AG09309 (cell line): ENCODE data around the gene LGR6.
A peak's percentile ranks its signal among the peaks of the same experiment; 100 is the strongest.

Source experiments
- DNase-seq: peaks from one replicate; pipeline ENCODE4 v3.0.0-alpha.2; 2010; ENCODE audit warnings: low read depth
- H3K4me3 ChIP-seq: 2 replicates; pipeline ENCODE4 v1.5.1; 2011; ENCODE audit warnings: mild to moderate bottlenecking, low read depth, low read length, moderate library complexity; ENCODE audit not compliant: control insufficient read depth
- CTCF ChIP-seq: IDR thresholded peaks from 2 replicates; pipeline ENCODE4 v1.5.1; 2011; ENCODE audit warnings: mild to moderate bottlenecking, low read depth, low read length, inconsistent platforms; ENCODE audit not compliant: insufficient read depth, control insufficient read depth; ENCODE audit errors: missing control alignments

Gene LGR6

GRCh38 chr1:202207292-202207691 is 13.7 kb downstream of the LGR6 start:
- DNase-seq = peak; percentile 16
- TF ChIP-seq CTCF = no peak
- no peak overlapping the region for H3K4me3 ChIP-seq

- no peak for DNase-seq
- TF ChIP-seq CTCF = no peak
- H3K4me3 ChIP-seq = no peak overlapping the region
Observed at GRCh38 chr1:202208351-202208857, 14.8 kb downstream of the LGR6 start.

- no peak for DNase-seq
- no peak overlapping the region for H3K4me3 ChIP-seq
- TF ChIP-seq CTCF = peak; percentile 31
Observed at GRCh38 chr1:202210385-202210784, 16.8 kb downstream of the LGR6 start.

GRCh38 chr1:202210969-202211368 is 17.4 kb downstream of the LGR6 start:
- no peak for DNase-seq

GRCh38 chr1:202212787-202213186 is 19.2 kb downstream of the LGR6 start:
- H3K4me3 ChIP-seq = no peak overlapping the region
- no peak for DNase-seq
- no peak for TF ChIP-seq CTCF

More at GRCh38 chr1:202210969-202211368, 17.4 kb downstream of the LGR6 start:
- H3K4me3 ChIP-seq = no peak overlapping the region
- no peak for TF ChIP-seq CTCF

- H3K4me3 ChIP-seq = no peak overlapping the region
- TF ChIP-seq CTCF = peak; percentile 4
- DNase-seq = no peak
Observed at GRCh38 chr1:202213361-202214088, 19.9 kb downstream of the LGR6 start.
